ENCODE results near the gene ACAD11.

ACAD11 gene

GRCh38 chr3:132555306-132556035, 104.1 kb downstream of the ACAD11 start:
- DNase-seq (ENCODE audit: extremely low read depth in 1 of 2, low read depth in 1 of 2): no peak

GRCh38 chr3:132554437-132554836, 105.2 kb downstream of the ACAD11 start:
- DNase-seq (ENCODE audit: extremely low read depth in 1 of 2, low read depth in 1 of 2): no peak

GRCh38 chr3:132553826-132554225, 105.8 kb downstream of the ACAD11 start:
- no peak for DNase-seq (ENCODE audit: extremely low read depth in 1 of 2, low read depth in 1 of 2)

- no peak for DNase-seq (ENCODE audit: extremely low read depth in 1 of 2, low read depth in 1 of 2)
These were observed 108.9 kb downstream of the ACAD11 start for GRCh38 chr3:132550579-132551305.

GRCh38 chr3:132549890-132550578, 109.6 kb downstream of the ACAD11 start:
- DNase-seq (ENCODE audit: extremely low read depth in 1 of 2, low read depth in 1 of 2): no peak

GRCh38 chr3:132549169-132549568, 110.4 kb downstream of the ACAD11 start:
- DNase-seq (ENCODE audit: extremely low read depth in 1 of 2, low read depth in 1 of 2): no peak

- no peak for DNase-seq (ENCODE audit: extremely low read depth in 1 of 2, low read depth in 1 of 2)
These were observed 114.1 kb downstream of the ACAD11 start for GRCh38 chr3:132545471-132545870.

- DNase-seq (ENCODE audit: extremely low read depth in 1 of 2, low read depth in 1 of 2): no peak
These were observed 115.5 kb downstream of the ACAD11 start for GRCh38 chr3:132544130-132544529.

GRCh38 chr3:132543011-132543739, 116.4 kb downstream of the ACAD11 start:
- DNase-seq (ENCODE audit: extremely low read depth in 1 of 2, low read depth in 1 of 2): no peak

GRCh38 chr3:132542577-132542976, 117.0 kb downstream of the ACAD11 start:
- DNase-seq (ENCODE audit: extremely low read depth in 1 of 2, low read depth in 1 of 2): no peak

- no peak for DNase-seq (ENCODE audit: extremely low read depth in 1 of 2, low read depth in 1 of 2)
These were observed 119.9 kb downstream of the ACAD11 start for GRCh38 chr3:132539681-132540080.

- no peak for DNase-seq (ENCODE audit: extremely low read depth in 1 of 2, low read depth in 1 of 2)
These were observed 121.5 kb downstream of the ACAD11 start for GRCh38 chr3:132538072-132538471.

- no peak for DNase-seq (ENCODE audit: extremely low read depth in 1 of 2, low read depth in 1 of 2)
These were observed 122.3 kb downstream of the ACAD11 start for GRCh38 chr3:132537297-132537696.

GRCh38 chr3:132536442-132537153, 123.0 kb downstream of the ACAD11 start:
- no peak for DNase-seq (ENCODE audit: extremely low read depth in 1 of 2, low read depth in 1 of 2)

GRCh38 chr3:132535575-132536441, 123.8 kb downstream of the ACAD11 start:
- peak in 1 of 2 donors; percentile 27 for DNase-seq (ENCODE audit: extremely low read depth in 1 of 2, low read depth in 1 of 2)

- no peak for DNase-seq (ENCODE audit: extremely low read depth in 1 of 2, low read depth in 1 of 2)
These were observed 129.0 kb downstream of the ACAD11 start for GRCh38 chr3:132530624-132531023.

- DNase-seq (ENCODE audit: extremely low read depth in 1 of 2, low read depth in 1 of 2): no peak
These were observed 137.3 kb downstream of the ACAD11 start for GRCh38 chr3:132522353-132522752.

- DNase-seq (ENCODE audit: extremely low read depth in 1 of 2, low read depth in 1 of 2): no peak
These were observed 137.7 kb downstream of the ACAD11 start for GRCh38 chr3:132521901-132522300.

- no peak for DNase-seq (ENCODE audit: extremely low read depth in 1 of 2, low read depth in 1 of 2)
These were observed 139.7 kb downstream of the ACAD11 start for GRCh38 chr3:132519914-132520313.

GRCh38 chr3:132517311-132517710, 142.3 kb downstream of the ACAD11 start:
- DNase-seq (ENCODE audit: extremely low read depth in 1 of 2, low read depth in 1 of 2): no peak
